Measurements from ENCODE around the gene CTNNB1. TPM values are rescaled to one million over a fixed set of nuclear protein-coding genes. Genes with fewer than 3 reads are reported as not detected.

CTNNB1 gene
- total and polyA plus RNA-seq, 2 of the 8 experiments (the other 6 are each of a cell fraction or from before 2014, with no cell fraction given): 356 to 579 TPM

- no peak for TF ChIP-seq E2F6 (IDR thresholded peaks at IDR 0.05)
Observed at GRCh38 chr3:41198950-41199865, at the start of gene CTNNB1 (continued).

Data from H1 (cell line).